Measurements from ENCODE around the gene COL25A1. TPM values are rescaled to one million over a fixed set of nuclear protein-coding genes. Genes with fewer than 3 reads are reported as not detected.

Gene COL25A1
- total and polyA plus RNA-seq, 4 donors = 0.61 to 4.4 (median 2.1) TPM

- no peaks in the 10 kb centered on the region for H3K27me3 ChIP-seq (ENCODE audit: control insufficient read depth in 4 of 4, insufficient read depth in 4 of 4, low read length in 3 of 4)
- WGBS = 68% methylated on average over 3 of the region's 3 CpGs
- no peaks in the 10 kb centered on the region for H3K36me3 ChIP-seq (ENCODE audit: control insufficient read depth in 4 of 4, insufficient read depth in 3 of 4, low read depth in 1 of 4, low read length in 3 of 4)
- no peak overlapping the region for H3K4me3 ChIP-seq (ENCODE audit: low read depth in 1 of 3, low read length in 3 of 3)
- TF ChIP-seq RAD21 (IDR thresholded peaks at IDR 0.05) = no peak
- no peak for TF ChIP-seq FOXA1 (IDR thresholded peaks at IDR 0.05)
- TF ChIP-seq FOXA2 (IDR thresholded peaks at IDR 0.05) = no peak
- no peak for TF ChIP-seq RXRA (IDR thresholded peaks at IDR 0.05)
- TF ChIP-seq ZBTB33 (IDR thresholded peaks at IDR 0.05) = no peak
- TF ChIP-seq ATF3 (IDR thresholded peaks at IDR 0.05) = no peak
- no peak for TF ChIP-seq REST (IDR thresholded peaks at IDR 0.05)
- no peak for TF ChIP-seq YY1 (IDR thresholded peaks at IDR 0.05)
- TF ChIP-seq HNF4A (conservative IDR thresholded peaks at IDR 0.05) = no peak
- no peak for TF ChIP-seq JUND (IDR thresholded peaks at IDR 0.05)
- TF ChIP-seq TAF1 (conservative IDR thresholded peaks at IDR 0.05) = no peak
- no peak for TF ChIP-seq EGR1 (IDR thresholded peaks at IDR 0.05; ENCODE audit: low read depth in 2 of 2)
- no peak for TF ChIP-seq MAX (IDR thresholded peaks at IDR 0.05)
- no peak overlapping the region for H3K9ac ChIP-seq (ENCODE audit: low read depth in 1 of 2, low read length in 2 of 2)
- no peak overlapping the region for H3K27ac ChIP-seq (ENCODE audit: low read depth in 1 of 2, low read length in 2 of 2)
- DNase-seq (ENCODE audit: low spot score) = no peak
- H3K4me1 ChIP-seq (ENCODE audit: control insufficient read depth in 4 of 4, insufficient read depth in 4 of 4, low read length in 3 of 4) = no peaks in the 10 kb centered on the region
- peaks cover 0 to 3% (median 0%) of the 10 kb centered on the region in 4 donors for H3K9me3 ChIP-seq (ENCODE audit: control insufficient read depth in 4 of 4, low read length in 3 of 4)
These were observed 51.1 kb downstream of the COL25A1 start for GRCh38 chr4:109251396-109251795.

GRCh38 chr4:109248322-109248900 is 54.0 kb downstream of the COL25A1 start:
- Histone ChIP-seq H3K27me3 (ENCODE audit: control insufficient read depth in 4 of 4, insufficient read depth in 4 of 4, low read length in 3 of 4) (no peaks in the 10 kb centered on the region), H3K9ac (ENCODE audit: low read depth in 1 of 2, low read length in 2 of 2) (no peak overlapping the region), H3K4me3 (ENCODE audit: low read depth in 1 of 3, low read length in 3 of 3) (no peak overlapping the region), H3K27ac (ENCODE audit: low read depth in 1 of 2, low read length in 2 of 2) (no peak overlapping the region), H3K36me3 (ENCODE audit: control insufficient read depth in 4 of 4, insufficient read depth in 3 of 4, low read depth in 1 of 4, low read length in 3 of 4) (no peaks in the 10 kb centered on the region), H3K9me3 (ENCODE audit: control insufficient read depth in 4 of 4, low read length in 3 of 4) (peaks cover 0 to 3% (median 0%) of the 10 kb centered on the region in 4 donors), H3K4me1 (ENCODE audit: control insufficient read depth in 4 of 4, insufficient read depth in 4 of 4, low read length in 3 of 4) (no peaks in the 10 kb centered on the region)
- TF ChIP-seq SP1 (IDR thresholded peaks at IDR 0.05) = no peak
- WGBS = 90% methylated on average over 4 of the region's 4 CpGs
- DNase-seq (ENCODE audit: low spot score) = no peak
